ENCODE results near the gene ACOX3.
"Not testable (repeated sequence)": the region's sequence is repeated elsewhere in the genome, so short reads cannot be mapped to it uniquely, and the experiment has no call there.

Gene ACOX3

GRCh38 chr4:8403173-8403753, 37.3 kb downstream of the ACOX3 start:
- DNase-seq, result peak; percentile 10

GRCh38 chr4:8402640-8403039, 37.9 kb downstream of the ACOX3 start:
- DNase-seq, result no peak

GRCh38 chr4:8402181-8402597, 38.3 kb downstream of the ACOX3 start:
- no peak for DNase-seq

GRCh38 chr4:8401665-8402064, 38.9 kb downstream of the ACOX3 start:
- DNase-seq, result no peak

DNA sequence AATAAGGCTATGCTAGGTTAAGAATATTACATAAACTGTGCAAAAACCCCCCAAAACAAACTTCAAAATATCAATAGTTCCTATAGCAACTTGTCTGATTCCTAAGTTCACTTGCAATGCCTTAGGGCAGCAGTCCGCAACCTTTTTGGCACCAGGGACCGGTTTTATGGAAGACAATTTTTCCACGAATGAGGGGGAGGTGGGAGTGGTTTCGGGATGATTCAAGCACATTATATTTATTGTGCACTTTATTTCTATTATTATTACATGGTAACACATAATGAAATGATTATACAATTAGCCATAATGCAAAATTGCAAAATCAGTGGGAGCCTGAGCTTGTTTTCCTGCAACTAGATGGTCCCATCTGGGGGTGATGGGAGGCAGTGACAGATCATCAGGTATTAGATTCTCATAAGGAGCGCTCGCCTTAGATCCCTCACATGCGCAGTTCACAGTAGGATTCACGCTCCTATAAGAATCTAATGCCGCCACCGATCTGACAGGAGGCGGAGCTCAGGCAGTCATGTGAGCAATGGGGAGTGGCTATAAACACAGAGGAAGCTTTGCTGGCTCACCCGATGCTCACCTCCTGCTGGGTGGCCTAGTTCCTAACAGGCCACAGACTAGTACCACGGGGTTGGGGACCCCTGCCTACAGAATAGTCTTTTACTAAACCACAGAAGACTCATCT, 39.7 kb downstream of the ACOX3 start:
- no peak for DNase-seq

DNA sequence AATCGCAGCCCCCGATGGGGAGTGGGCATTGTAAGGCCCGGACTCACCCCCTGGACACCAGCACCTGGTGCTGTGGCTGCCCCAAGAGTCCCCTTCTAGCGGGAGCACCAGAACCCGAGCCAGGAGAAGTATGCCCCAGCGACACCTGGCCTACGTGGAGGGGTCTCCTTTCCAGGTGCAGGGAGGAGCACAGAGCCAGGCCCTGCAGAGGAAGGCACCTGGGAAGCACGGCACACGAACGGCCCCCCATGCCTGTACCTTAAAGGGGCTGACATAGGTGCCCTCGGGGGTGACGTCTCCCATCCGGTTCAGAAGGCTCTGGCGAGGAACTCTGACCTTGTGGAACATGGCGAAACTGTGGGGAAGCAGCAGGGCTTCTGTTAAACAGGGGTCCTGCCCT, 41.2 kb downstream of the ACOX3 start:
- DNase-seq, result no peak

DNA sequence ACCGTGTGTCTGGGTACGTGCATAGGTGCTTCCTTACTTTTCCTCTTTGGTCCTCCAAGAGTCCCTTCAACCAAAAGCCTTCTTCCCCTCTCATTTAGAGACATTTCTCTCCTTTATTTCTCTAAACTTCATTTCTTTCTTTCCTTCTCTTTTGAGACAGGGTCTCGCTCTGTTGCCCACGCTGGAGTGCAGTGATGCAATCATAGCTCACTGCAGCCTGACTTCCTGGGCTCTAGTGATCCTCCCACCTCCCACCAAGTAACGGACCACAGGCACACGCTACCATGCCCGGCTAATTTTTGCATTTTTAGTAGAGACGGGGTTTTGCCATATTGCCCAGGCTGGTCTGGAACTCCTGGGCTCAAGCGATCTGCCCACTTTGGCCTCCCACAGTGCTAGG, 42.2 kb downstream of the ACOX3 start:
- DNase-seq, result no peak

- DNase-seq, result no peak
Measured at GRCh38 chr4:8396762-8397406, 43.6 kb downstream of the ACOX3 start.

- DNase-seq, result no peak
Measured at GRCh38 chr4:8395504-8396296, 44.8 kb downstream of the ACOX3 start.

GRCh38 chr4:8394806-8395205, 45.7 kb downstream of the ACOX3 start:
- no peak for DNase-seq

- DNase-seq, result no peak
Measured at GRCh38 chr4:8394061-8394519, 46.4 kb downstream of the ACOX3 start.

GRCh38 chr4:8393593-8394038, 46.9 kb downstream of the ACOX3 start:
- DNase-seq, result no peak

DNA sequence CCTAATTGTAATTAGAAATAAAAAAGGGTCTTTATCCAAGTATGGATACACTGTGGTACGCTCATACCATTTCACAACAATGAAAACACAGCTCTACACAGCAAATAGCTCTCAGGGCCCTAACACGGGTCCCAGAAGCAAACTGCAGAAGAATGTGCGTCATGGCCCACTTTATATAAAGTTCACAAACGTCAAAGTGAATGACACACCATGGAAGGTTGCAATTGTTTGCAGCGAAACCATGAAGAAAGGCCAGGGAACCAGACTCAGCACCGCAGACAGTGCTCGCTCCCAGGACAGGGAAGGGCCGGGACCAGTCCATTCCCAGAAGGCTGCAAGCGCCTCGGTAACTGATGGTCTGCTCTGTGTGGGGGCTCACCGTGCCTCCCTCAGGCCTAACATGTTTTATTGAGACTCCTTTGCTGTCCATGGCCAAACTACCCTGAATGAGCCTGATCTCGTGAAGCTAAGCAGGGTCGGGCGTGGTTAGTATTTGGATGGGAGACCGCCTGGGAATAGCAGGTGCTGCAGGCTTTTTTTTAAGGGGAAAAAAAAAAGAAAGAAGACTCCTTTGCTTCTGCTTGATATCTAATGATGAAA, 47.8 kb downstream of the ACOX3 start:
- no peak for DNase-seq

GRCh38 chr4:8391972-8392371, 48.6 kb downstream of the ACOX3 start:
- DNase-seq, result no peak

DNA sequence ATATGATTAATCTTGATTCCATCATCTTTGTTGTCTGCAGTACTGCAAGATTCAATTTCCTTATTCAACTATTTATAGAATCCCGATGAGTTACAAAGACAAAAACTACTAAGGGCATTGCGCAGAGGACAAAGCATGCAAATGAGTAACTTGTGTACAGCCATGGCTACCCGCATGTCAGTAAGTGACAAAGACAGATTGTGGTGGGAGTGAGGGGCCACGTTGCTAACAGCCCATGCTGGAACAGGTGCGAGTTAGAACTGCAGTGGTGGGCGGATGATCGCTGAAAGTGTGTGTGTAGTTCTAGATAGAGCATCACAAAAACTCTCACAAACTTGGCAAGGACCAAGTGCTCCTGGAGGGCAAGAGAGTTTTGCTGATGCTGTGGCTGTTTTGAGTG, 49.5 kb downstream of the ACOX3 start:
- no peak for DNase-seq

DNA sequence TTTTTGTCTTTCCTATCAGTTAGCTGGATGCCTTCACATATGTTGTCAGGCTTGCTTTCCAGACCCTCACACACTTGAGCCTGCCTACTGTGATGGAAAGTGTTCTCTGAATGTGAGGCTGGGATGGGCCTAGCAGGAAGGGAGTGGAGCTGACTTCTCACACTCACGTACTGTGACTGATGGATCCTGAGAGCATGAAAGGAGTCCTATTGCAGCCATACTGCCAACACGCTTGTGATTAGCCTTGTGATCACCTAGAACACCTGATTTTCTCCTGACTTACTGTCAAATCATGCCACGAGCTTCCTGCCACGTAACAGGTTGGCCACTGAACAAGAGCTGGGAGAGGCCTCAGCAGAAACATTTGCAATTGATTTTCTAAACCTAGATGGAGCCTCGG, 49.9 kb downstream of the ACOX3 start:
- DNase-seq, result no peak

- no peak for DNase-seq
Measured at GRCh38 chr4:8388528-8388870, 52.0 kb downstream of the ACOX3 start.

GRCh38 chr4:8387615-8388527, 52.7 kb downstream of the ACOX3 start:
- no peak for DNase-seq

GRCh38 chr4:8387194-8387593, 53.3 kb downstream of the ACOX3 start:
- no peak for DNase-seq

DNA sequence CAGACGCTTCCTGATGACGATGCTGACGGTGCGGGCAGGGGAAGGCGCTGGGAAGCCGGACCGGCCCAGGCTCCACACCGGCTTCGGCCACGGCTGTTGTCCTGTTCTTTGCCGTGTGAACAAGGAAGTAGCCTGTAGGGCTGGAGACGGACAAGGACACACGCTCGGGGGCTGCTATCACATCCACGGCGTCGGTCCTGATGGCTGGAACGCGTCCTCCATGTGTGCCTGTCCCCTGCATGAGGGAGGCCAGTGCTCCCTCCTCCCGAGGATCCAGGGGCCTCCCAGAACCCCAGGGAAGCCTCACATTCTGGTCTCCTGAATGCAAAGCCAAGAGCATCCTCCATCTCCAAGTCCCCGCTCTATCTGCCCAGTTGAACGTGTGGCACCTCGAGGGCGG, 53.8 kb downstream of the ACOX3 start:
- DNase-seq, result no peak

GRCh38 chr4:8386131-8386530, 54.4 kb downstream of the ACOX3 start:
- not testable (repeated sequence) for DNase-seq

DNA sequence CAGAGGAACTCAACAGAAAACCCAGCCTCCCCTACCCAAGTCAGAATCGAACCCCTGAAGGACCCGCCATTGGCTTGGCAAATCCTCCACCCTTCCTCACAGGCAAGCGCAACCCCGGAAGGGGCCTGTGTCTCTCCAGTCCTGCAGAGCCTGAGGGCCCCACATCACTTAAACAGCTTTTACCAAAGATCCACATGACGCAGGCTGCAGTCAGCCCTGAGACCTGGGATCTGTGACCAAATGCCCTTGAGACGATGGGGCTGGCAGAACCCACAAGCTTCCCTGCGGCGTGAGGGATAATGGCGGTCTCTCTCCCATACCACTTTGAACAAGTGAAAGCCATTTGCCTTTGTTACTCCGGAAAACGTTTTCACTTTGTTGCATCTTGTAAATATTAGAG, 54.9 kb downstream of the ACOX3 start:
- no peak for DNase-seq
